ENCODE data around the gene TNFAIP8L2.

The TNFAIP8L2 gene

GRCh38 chr1:151147665-151148064, 8.8 kb upstream of the TNFAIP8L2 start:
- Histone ChIP-seq H3K36me3 (peaks cover 0 to under 1% (median 0%) of the 10 kb centered on the region in 11 experiments; a peak in 4 of 22 replicates), H3K27me3 (no peaks in the 10 kb centered on the region), H4K20me1 (peaks cover 0 to 37% (median 12%) of the 10 kb centered on the region in 11 experiments; a peak in 9 of 22 replicates), H3K9me3 (replicated peaks in 1 of 11) (no peaks in the 10 kb centered on the region), H3K4me1 (peaks cover 55 to 68% (median 62%) of the 10 kb centered on the region in 10 experiments), H3K4me3 (peak overlapping the region in 8 of 10 experiments; percentile 75 to 97 (median 90); a peak in 11 of 20 replicates), H3K27ac (peak overlapping the region in 8 of 11 experiments; percentile 65 to 83 (median 80); a peak in 16 of 22 replicates), H3K4me2 (peak overlapping the region; percentile 91 to 99 (median 97)), H3K9ac (peak overlapping the region in 10 of 11 experiments; percentile 80 to 91 (median 86); a peak in 18 of 22 replicates)
- TF ChIP-seq Cebpa-rat (IDR thresholded peaks at IDR 0.05) = no peak

- H3K4me3 ChIP-seq = peak overlapping the region; percentile 56 to 85 (median 74)
- no peaks in the 10 kb centered on the region for H3K27me3 ChIP-seq
- peak overlapping the region; percentile 77 to 94 (median 87) for H3K9ac ChIP-seq
- H3K27ac ChIP-seq = peak overlapping the region; percentile 70 to 99 (median 94)
- H3K4me2 ChIP-seq = peak overlapping the region; percentile 82 to 99 (median 97)
- peaks cover 0 to 28% (median 17%) of the 10 kb centered on the region in 11 experiments; a peak in 8 of 22 replicates for H4K20me1 ChIP-seq
- no peaks in the 10 kb centered on the region for H3K9me3 ChIP-seq (replicated peaks in 1 of 11)
- peaks cover 8 to 41% (median 27%) of the 10 kb centered on the region in 11 experiments; a peak in 21 of 22 replicates for H3K36me3 ChIP-seq
- peaks cover 55 to 73% (median 68%) of the 10 kb centered on the region in 10 experiments for H3K4me1 ChIP-seq
- TF ChIP-seq Cebpa-rat (IDR thresholded peaks at IDR 0.05) = peak in 7 of 11 experiments; percentile 43 to 72 (median 50); a peak in 8 of 22 replicates
Observed at GRCh38 chr1:151157067-151157531, 650 bp downstream of the TNFAIP8L2 start.

DNA sequence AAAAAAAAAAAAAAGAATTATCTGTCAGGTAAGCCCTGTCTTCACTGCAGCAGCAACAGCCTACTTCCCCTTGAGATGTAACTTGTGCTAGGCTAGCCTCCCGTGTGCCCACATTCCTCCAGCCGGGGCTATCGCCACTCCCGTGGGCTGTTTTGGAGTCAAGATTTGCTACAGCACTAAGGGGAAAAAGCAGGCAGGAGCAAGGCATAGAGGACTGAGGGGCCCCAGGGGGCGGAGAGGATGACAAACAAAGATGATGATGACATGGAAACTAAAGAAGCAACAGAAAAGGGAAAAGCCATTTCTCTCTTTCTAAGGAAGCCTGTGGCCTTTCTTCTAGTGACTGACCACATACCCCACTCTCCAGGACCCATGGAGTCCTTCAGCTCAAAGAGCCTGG, 1.9 kb downstream of the TNFAIP8L2 start:
- Histone ChIP-seq H3K9ac (peak overlapping the region; percentile 77 to 94 (median 87); a peak in 21 of 22 replicates), H3K4me3 (peak overlapping the region; percentile 56 to 85 (median 74); a peak in 19 of 20 replicates), H3K27ac (peak overlapping the region; percentile 70 to 99 (median 94); a peak in 21 of 22 replicates), H4K20me1 (peaks cover 0 to 40% (median 28%) of the 10 kb centered on the region in 11 experiments; a peak in 8 of 22 replicates), H3K4me1 (peaks cover 55 to 86% (median 76%) of the 10 kb centered on the region in 10 experiments), H3K4me2 (peak overlapping the region; percentile 82 to 99 (median 97)), H3K27me3 (no peaks in the 10 kb centered on the region), H3K36me3 (peaks cover 8 to 50% (median 35%) of the 10 kb centered on the region in 11 experiments), H3K9me3 (replicated peaks in 1 of 11) (no peaks in the 10 kb centered on the region)
- TF ChIP-seq Cebpa-rat (IDR thresholded peaks at IDR 0.05) = no peak

- H3K9me3 ChIP-seq (replicated peaks in 1 of 11) = no peaks in the 10 kb centered on the region
- H3K4me2 ChIP-seq = peak overlapping the region; percentile 82 to 99 (median 97)
- peak overlapping the region; percentile 43 to 94 (median 87); a peak in 21 of 22 replicates for H3K9ac ChIP-seq
- H3K4me1 ChIP-seq = peaks cover 60 to 87% (median 77%) of the 10 kb centered on the region in 10 experiments
- H3K27me3 ChIP-seq = no peaks in the 10 kb centered on the region
- peak overlapping the region; percentile 70 to 99 (median 94); a peak in 21 of 22 replicates for H3K27ac ChIP-seq
- peaks cover 0 to 45% (median 32%) of the 10 kb centered on the region in 11 experiments; a peak in 9 of 22 replicates for H4K20me1 ChIP-seq
- peak overlapping the region in 9 of 10 experiments; percentile 64 to 85 (median 74); a peak in 18 of 20 replicates for H3K4me3 ChIP-seq
- peaks cover 8 to 55% (median 36%) of the 10 kb centered on the region in 11 experiments for H3K36me3 ChIP-seq
- TF ChIP-seq Cebpa-rat (IDR thresholded peaks at IDR 0.05) = no peak
Observed at GRCh38 chr1:151158751-151159251, 2.4 kb downstream of the TNFAIP8L2 start.

GRCh38 chr1:151159373-151159772, 2.9 kb downstream of the TNFAIP8L2 start:
- Histone ChIP-seq H3K9me3 (replicated peaks in 1 of 11) (no peaks in the 10 kb centered on the region), H3K4me3 (peak overlapping the region in 9 of 10 experiments; percentile 64 to 85 (median 74); a peak in 18 of 20 replicates), H3K27me3 (no peaks in the 10 kb centered on the region), H4K20me1 (peaks cover 0 to 50% (median 33%) of the 10 kb centered on the region in 11 experiments; a peak in 9 of 22 replicates), H3K4me2 (peak overlapping the region; percentile 82 to 99 (median 97)), H3K27ac (peak overlapping the region; percentile 70 to 99 (median 94); a peak in 21 of 22 replicates), H3K36me3 (peaks cover 8 to 61% (median 40%) of the 10 kb centered on the region in 11 experiments), H3K4me1 (peaks cover 65 to 89% (median 82%) of the 10 kb centered on the region in 10 experiments), H3K9ac (peak overlapping the region; percentile 43 to 94 (median 87))
- TF ChIP-seq Cebpa-rat (IDR thresholded peaks at IDR 0.05) = no peak

GRCh38 chr1:151164732-151165280, 8.4 kb downstream of the TNFAIP8L2 start:
- Histone ChIP-seq H3K27me3 (no peaks in the 10 kb centered on the region), H3K9ac (peak overlapping the region; percentile 66 to 94 (median 84); a peak in 21 of 22 replicates), H3K4me2 (peak overlapping the region; percentile 73 to 96 (median 91)), H4K20me1 (peaks cover 0 to 53% (median 33%) of the 10 kb centered on the region in 11 experiments; a peak in 10 of 22 replicates), H3K4me3 (peak overlapping the region; percentile 72 to 94 (median 88)), H3K27ac (peak overlapping the region; percentile 59 to 89 (median 80); a peak in 21 of 22 replicates), H3K4me1 (peaks cover 45 to 75% (median 69%) of the 10 kb centered on the region in 10 experiments), H3K36me3 (peaks cover 40 to 83% (median 60%) of the 10 kb centered on the region in 11 experiments), H3K9me3 (replicated peaks in 1 of 11) (no peaks in the 10 kb centered on the region)
- TF ChIP-seq Cebpa-rat (IDR thresholded peaks at IDR 0.05) = no peak

DNA sequence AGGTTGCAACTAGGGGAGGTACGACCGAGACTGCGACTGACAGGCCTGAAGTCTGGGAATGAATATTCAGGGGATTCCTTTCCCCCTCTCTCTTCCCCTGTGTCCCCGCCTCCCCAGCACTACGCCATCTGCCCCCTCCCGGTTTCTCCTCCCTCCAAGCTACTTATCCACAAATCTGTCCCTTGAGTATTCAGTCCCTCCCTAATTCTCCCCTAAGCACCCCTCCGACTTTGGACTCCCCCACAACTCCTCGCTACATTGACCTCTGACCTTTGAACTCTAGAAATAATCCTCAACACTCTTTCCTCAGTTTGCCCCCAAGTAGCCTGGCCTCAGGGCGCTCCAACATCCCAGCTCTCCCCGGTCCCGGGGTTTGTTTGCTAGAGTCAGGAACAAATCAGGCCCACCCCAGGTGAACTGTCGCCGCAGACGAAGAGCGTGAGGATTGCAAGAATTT, 8.9 kb downstream of the TNFAIP8L2 start:
- Histone ChIP-seq H3K9ac (peak overlapping the region; percentile 66 to 94 (median 84)), H3K36me3 (peaks cover 44 to 83% (median 65%) of the 10 kb centered on the region in 11 experiments), H3K27ac (peak overlapping the region; percentile 59 to 89 (median 80)), H3K4me3 (peak overlapping the region; percentile 72 to 94 (median 88)), H3K27me3 (no peaks in the 10 kb centered on the region), H3K9me3 (replicated peaks in 1 of 11) (no peaks in the 10 kb centered on the region), H3K4me1 (peaks cover 40 to 70% (median 64%) of the 10 kb centered on the region in 10 experiments), H4K20me1 (peaks cover 0 to 49% (median 29%) of the 10 kb centered on the region in 11 experiments; a peak in 12 of 22 replicates), H3K4me2 (peak overlapping the region; percentile 73 to 96 (median 91))
- no peak for TF ChIP-seq Cebpa-rat (IDR thresholded peaks at IDR 0.05)

DNA sequence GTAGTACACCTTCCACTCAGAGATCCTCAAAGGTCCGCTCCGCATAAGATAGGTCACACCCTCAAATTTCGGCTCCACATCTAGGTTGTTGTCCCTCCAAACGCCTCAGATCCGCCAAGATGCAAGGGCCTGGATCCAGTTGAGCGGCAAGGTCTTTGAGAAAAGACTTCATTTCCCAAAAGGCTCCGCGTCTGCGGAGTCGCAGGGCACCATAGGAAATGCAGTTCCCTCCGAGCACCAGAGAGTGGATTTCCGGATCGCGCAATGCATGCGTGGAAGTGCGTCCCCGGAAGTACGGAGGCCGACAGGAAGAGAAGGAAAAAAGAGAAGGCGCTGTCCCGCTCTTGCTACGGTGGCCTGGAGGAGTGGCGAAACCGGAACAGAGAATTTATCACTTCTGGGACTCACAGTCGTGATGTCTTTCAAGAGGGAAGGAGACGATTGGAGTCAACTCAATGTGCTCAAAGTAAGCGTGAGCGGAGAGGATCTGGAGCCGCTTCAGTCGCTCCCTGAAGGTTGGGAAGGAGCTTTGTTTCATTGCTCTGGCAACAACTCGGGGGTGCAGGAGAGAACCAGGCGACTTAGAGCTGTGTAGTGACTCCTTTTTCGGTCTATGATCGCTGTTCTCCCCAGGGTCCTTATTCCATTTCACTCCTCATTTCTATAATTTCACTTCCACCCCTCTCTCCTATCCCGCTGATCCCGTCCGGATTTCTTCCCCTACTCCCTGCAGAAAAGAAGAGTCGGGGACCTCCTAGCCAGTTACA, 9.5 kb downstream of the TNFAIP8L2 start, which contains the start of the genes LYSMD1 and SCNM1:
LYSMD1 (minus strand) TSS at position 165 of the 767 bp plus-strand sequence. CDS start 644 bp downstream, outside the sequence.
SCNM1 (plus strand) TSS at position 407 of the 767 bp plus-strand sequence; CDS start at position 416, 9 bp downstream.
- no peaks in the 10 kb centered on the region for H3K27me3 ChIP-seq
- peak within 1 kb of the TSS; percentile 91 to 100 (median 97) for H3K4me2 ChIP-seq
- TF ChIP-seq Cebpa-rat (IDR thresholded peaks at IDR 0.05) = no peak
- H4K20me1 ChIP-seq = peaks cover 0 to 49% (median 23%) of the 10 kb centered on the region in 11 experiments; a peak in 12 of 22 replicates
- H3K27ac ChIP-seq = peak within 1 kb of the TSS; percentile 73 to 89 (median 86)
- H3K36me3 ChIP-seq = peaks cover 44 to 83% (median 65%) of the 10 kb centered on the region in 11 experiments
- H3K4me3 ChIP-seq = peak within 1 kb of the TSS; percentile 72 to 94 (median 88)
- H3K9ac ChIP-seq = peak within 1 kb of the TSS; percentile 83 to 94 (median 89)
- H3K9me3 ChIP-seq (replicated peaks in 1 of 11) = no peaks in the 10 kb centered on the region
- H3K4me1 ChIP-seq = peaks cover 33 to 64% (median 58%) of the 10 kb centered on the region in 10 experiments
